Measurements from ENCODE around the gene RHOH. TPM values are rescaled to one million over a fixed set of nuclear protein-coding genes. Genes with fewer than 3 reads are reported as not detected.

The RHOH gene
- total and polyA plus RNA-seq, 9 of the 15 experiments (the other 6 are each of a cell fraction or from before 2014, with no cell fraction given): 14.3 to 37.7 (median 23.2) TPM

GRCh38 chr4:40170588-40170987 lies 26.2 kb upstream of the RHOH start (continued):
- TF ChIP-seq ZNF592 (IDR thresholded peaks at IDR 0.05) (no peak), THAP7 (CRISPR knock-in tag; IDR thresholded peaks at IDR 0.05) (no peak), ZKSCAN1 (IDR thresholded peaks at IDR 0.05; ENCODE audit: low read depth, low read length) (no peak), ZNF316 (IDR thresholded peaks at IDR 0.05) (no peak), FOXM1 (IDR thresholded peaks at IDR 0.05; ENCODE audit: low read depth) (no peak), FOXM1 (CRISPR knock-in tag; IDR thresholded peaks at IDR 0.05; ENCODE audit: low read depth) (no peak)

GRCh38 chr4:40173470-40173875 lies 23.4 kb upstream of the RHOH start:
- Histone ChIP-seq H3K27me3 (ENCODE audit: control insufficient read depth in 2 of 2, insufficient read depth in 2 of 2, low read length in 2 of 2) (no peaks in the 10 kb centered on the region), H3K4me2 (ENCODE audit: insufficient read depth, low read length) (no peak overlapping the region), H3K4me3 (no peak overlapping the region), H3K27ac (ENCODE audit: extremely low read depth, low read depth, low read length) (no peak overlapping the region), H4K20me1 (replicated peaks; ENCODE audit: control insufficient read depth, insufficient read depth, low read length) (no peaks in the 10 kb centered on the region), H3K36me3 (ENCODE audit: control insufficient read depth, insufficient read depth, low read length) (no peaks in the 10 kb centered on the region), H3K9me1 (ENCODE audit: control insufficient read depth, insufficient read depth, low read length) (no peaks in the 10 kb centered on the region), H3K9ac (ENCODE audit: insufficient read depth in 1 of 2, low read depth in 2 of 2, low read length in 2 of 2) (no peak overlapping the region), H3K79me2 (ENCODE audit: control insufficient read depth, insufficient read depth, low read length) (no peaks in the 10 kb centered on the region), H2AFZ (ENCODE audit: low read depth, low read length) (0 out of 2 replicates have a peak overlapping the region, but pooled peaks have one; percentile 34), H3K4me1 (replicated peaks in 1 of 2; ENCODE audit: control insufficient read depth in 2 of 2, insufficient read depth in 2 of 2, low read length in 2 of 2) (peaks cover 7% of the 10 kb centered on the region in 2 experiments; a peak in 2 of 5 replicates), H3K9me3 (replicated peaks; ENCODE audit: control insufficient read depth, insufficient read depth, low read depth, low read length) (no peaks in the 10 kb centered on the region)
- POLR2A ChIA-PET: no interaction called here
- CTCF ChIA-PET (ENCODE audit: low intra/inter-chr PET ratio): no interaction called here
- in situ Hi-C loops (cut with MboI): no loop called here
- TF ChIP-seq KHSRP (IDR thresholded peaks at IDR 0.05) (no peak), ZNF184 (CRISPR knock-in tag; IDR thresholded peaks at IDR 0.05) (no peak), TAF7 (tag; IDR thresholded peaks at IDR 0.05) (no peak), HNRNPUL1 (IDR thresholded peaks at IDR 0.05; ENCODE audit: low read length) (no peak), XRCC3 (IDR thresholded peaks at IDR 0.05) (no peak), SAFB (IDR thresholded peaks at IDR 0.05; ENCODE audit: borderline replicate concordance, low read depth, low read length) (no peak), PTBP1 (IDR thresholded peaks at IDR 0.05; ENCODE audit: low read depth, low read length) (no peak)
- BruUV-seq (replicated peaks): no TSS peak
- ATAC-seq: peak; percentile 29
- no peak for DNase-seq (ENCODE audit: extremely low read depth in 1 of 4, low spot score in 3 of 4)
- FAIRE-seq: no peak
- intact Hi-C loops (cut with micrococcal nuclease): no loop called here
- WGBS (ENCODE audit: insufficient coverage, low coverage, missing lambda C conversion rate): 43% methylated on average over 4 of the region's 4 CpGs

Data from K562 (cell line).